HepG2 (cell line): ENCODE data around the gene GHR. TPM values are rescaled to one million over a fixed set of nuclear protein-coding genes. Genes with fewer than 3 reads are reported as not detected.

ENCODE experiments used
- ATAC-seq: fragments of 200-7000 bp; cut with Tn5 transposase; 3 replicates; pipeline ENCODE4 v1.9.1; 2020; ENCODE audit warnings: mild to moderate bottlenecking, moderate library complexity
- BruUV-seq: library from RNA; stranded (reverse); fragments of 400-500 nt; replicated peaks from 2 replicates; lab custom pipeline; 2021; lab: Mats Ljungman, UMichigan
- CTCF ChIA-PET: fragments of 300-600 bp; formaldehyde crosslinking; extraction: SDS; loops from one replicate; lab custom pipeline; 2021; ENCODE audit warnings: low total read pairs, inconsistent platforms, low intra/inter-chr PET ratio; lab: Yijun Ruan, JAX
- POLR2A ChIA-PET: fragments of 350-600 bp; sonication (Branson Sonifier 250); formaldehyde crosslinking; loops from one replicate; lab custom pipeline; 2020; ENCODE audit warnings: antibody characterized with exemption, inconsistent platforms; lab: Yijun Ruan, JAX
- DNase-seq: peaks from one replicate; pipeline ENCODE4 v3.0.0-alpha.2; 2015; ENCODE audit warnings: low spot score
- FAIRE-seq: peaks from 3 replicates; lab custom pipeline; 2011; peaks lifted over from hg19 to GRCh38; lab: Jason Lieb, UNC
- H2AFZ ChIP-seq: one replicate; pipeline ENCODE4 v1.6.1; 2011; ENCODE audit warnings: low read length, inconsistent platforms
- H3K27ac ChIP-seq: fragments of 300-600 bp; 3 replicates; pipeline ENCODE4 v1.8.0; 2011; ENCODE audit warnings: mixed run types, mild to moderate bottlenecking, mixed read lengths, low read length, inconsistent platforms; ENCODE audit not compliant: insufficient read depth; ENCODE audit errors: extremely low read length
- H3K27me3 ChIP-seq, 2 experiments: fragments of 200-600 bp in 1 of 2; 2 replicates in 1 of 2; 3 replicates in 1 of 2; pipeline versions ENCODE4 v1.6.0 to v1.8.0; 2011; ENCODE audit warnings: low read length in 2 of 2, mild to moderate bottlenecking in 2 of 2, moderate library complexity in 2 of 2, inconsistent platforms in 1 of 2; ENCODE audit not compliant: insufficient read depth in 2 of 2, control insufficient read depth in 1 of 2
- H3K36me3 ChIP-seq, 2 experiments: fragments of 200-600 bp in 1 of 2; replicated peaks in 1 of 2; 2 replicates in 1 of 2; 3 replicates in 1 of 2; pipeline versions ENCODE4 v1.5.1 to v1.8.0; 2011; ENCODE audit warnings: low read length in 2 of 2, inconsistent platforms in 1 of 2; ENCODE audit not compliant: insufficient read depth in 2 of 2, control insufficient read depth in 1 of 2
- H3K4me1 ChIP-seq: 2 replicates; pipeline ENCODE4 v1.5.1; 2012; ENCODE audit warnings: low read length, inconsistent platforms; ENCODE audit not compliant: insufficient read depth
- H3K4me2 ChIP-seq: 2 replicates; pipeline ENCODE4 v1.6.0; 2011; ENCODE audit warnings: low read depth, low read length, inconsistent platforms
- H3K4me3 ChIP-seq, 3 experiments: fragments of 200-600 bp in 1 of 3; sonication (generic), shearing (Covaris generic) in 1 of 3; replicated peaks in 1 of 3; 2 replicates each; pipeline ENCODE4 v1.5.1; 2011 to 2016; ENCODE audit warnings: low read length in 3 of 3, inconsistent platforms in 2 of 3, low read depth in 2 of 3, mild to moderate bottlenecking in 2 of 3, control low read depth in 1 of 3, mixed read lengths in 1 of 3; ENCODE audit not compliant: insufficient read depth in 1 of 3
- H3K79me2 ChIP-seq: one replicate; pipeline ENCODE4 v1.6.1; 2011; ENCODE audit warnings: low read length, inconsistent platforms; ENCODE audit not compliant: insufficient read depth
- H3K9ac ChIP-seq: 2 replicates; pipeline ENCODE4 v1.6.0; 2011; ENCODE audit warnings: mild to moderate bottlenecking, low read depth, low read length, inconsistent platforms; ENCODE audit not compliant: insufficient read depth
- H3K9me3 ChIP-seq: 2 replicates; pipeline ENCODE4 v1.5.1; 2012; ENCODE audit warnings: mild to moderate bottlenecking, low read length
- H4K20me1 ChIP-seq: 2 replicates; pipeline ENCODE4 v1.6.0; 2011; ENCODE audit warnings: inconsistent platforms, mild to moderate bottlenecking, low read length, moderate library complexity; ENCODE audit not compliant: insufficient read depth
- BORCS8-MEF2B ChIP-seq: sonication (generic); formaldehyde crosslinking; IDR thresholded peaks from 2 replicates; pipeline ENCODE4 v1.8.0; 2022; ENCODE audit warnings: mild to moderate bottlenecking, missing genetic modification reagents
- CBX2 ChIP-seq, 2 experiments: fragments of 200-600 bp in 1 of 2; sonication (generic); formaldehyde crosslinking in 1 of 2; IDR thresholded peaks; 2 replicates each; pipeline versions ENCODE4 v1.7.0 to v1.8.1; 2018 to 2022; ENCODE audit warnings: low read depth in 2 of 2, low read length in 1 of 2, mild to moderate bottlenecking in 1 of 2, missing genetic modification reagents in 1 of 2
- FOXJ3 ChIP-seq: sonication (generic); formaldehyde crosslinking; IDR thresholded peaks from 2 replicates; pipeline ENCODE4 v1.4.0; 2020; ENCODE audit warnings: missing genetic modification reagents, mild to moderate bottlenecking, borderline replicate concordance
- FOXK2 ChIP-seq: fragments of 450-650 bp; IDR thresholded peaks from 2 replicates; pipeline ENCODE4 v1.6.1; 2016
- HMGA1 ChIP-seq: sonication (generic); formaldehyde crosslinking; conservative IDR thresholded peaks from 2 replicates; pipeline ENCODE4 v1.4.0; 2020; ENCODE audit warnings: missing genetic modification reagents
- MAF1 ChIP-seq: sonication (generic); formaldehyde crosslinking; IDR thresholded peaks from 2 replicates; pipeline ENCODE4 v1.5.0; 2020; ENCODE audit warnings: missing genetic modification reagents, borderline replicate concordance
- PAWR ChIP-seq: sonication (generic); formaldehyde crosslinking; IDR thresholded peaks from 2 replicates; pipeline ENCODE4 v1.4.0; 2020; ENCODE audit warnings: missing genetic modification reagents, mild to moderate bottlenecking, borderline replicate concordance
- RFX5 ChIP-seq: IDR thresholded peaks from 2 replicates; pipeline ENCODE4 v1.6.1; 2011; ENCODE audit warnings: low read depth, low read length, improper control_type of control experiment
- RXRA ChIP-seq: sonication (generic); formaldehyde crosslinking; IDR thresholded peaks from 2 replicates; pipeline ENCODE4 v1.5.1; 2020; ENCODE audit warnings: missing genetic modification reagents
- SIX1 ChIP-seq: sonication (generic); formaldehyde crosslinking; IDR thresholded peaks from 2 replicates; pipeline ENCODE4 v1.4.0; 2020; ENCODE audit warnings: missing genetic modification reagents, borderline replicate concordance
- ZFY ChIP-seq: sonication (generic); formaldehyde crosslinking; IDR thresholded peaks from 2 replicates; pipeline ENCODE4 v1.4.0; 2020; ENCODE audit warnings: missing genetic modification reagents
- ZNF10 ChIP-seq: sonication (generic); formaldehyde crosslinking; IDR thresholded peaks from 2 replicates; pipeline ENCODE4 v1.4.0; 2020; ENCODE audit warnings: mild to moderate bottlenecking, low read depth, missing genetic modification reagents, borderline replicate concordance
- ZNF333 ChIP-seq: sonication (generic); formaldehyde crosslinking; IDR thresholded peaks from 2 replicates; pipeline ENCODE4 v1.4.0; 2020; ENCODE audit warnings: mild to moderate bottlenecking, missing genetic modification reagents, borderline replicate concordance
- WGBS: methylation state at CpG from one replicate; pipeline ENCODE4 v1.1.6; 2017; ENCODE audit warnings: low lambda C conversion rate; 5-methylcytosine and 5-hydroxymethylcytosine counted together
- in situ Hi-C: cut with HindIII; loops from 2 replicates; pipeline ENCODE4 v1.10.0; 2017; ENCODE audit warnings: low pct_unique_long_range_greater_than_20kb; ENCODE audit not compliant: extremely low pct_ligation_motif_present
- intact Hi-C: fragments of 100-400 bp; cut with micrococcal nuclease; formaldehyde crosslinking; loops from one replicate; pipeline ENCODE4 v1.10.0; 2022; ENCODE audit not compliant: unreplicated experiment
- polyA plus RNA-seq, 8 experiments: library from polyadenylated mRNA; depleted of rRNA in 3 of 8; stranded (reverse) in 7 of 8; unstranded in 1 of 8; fragments of >200 nt; fragmentation: Illumina TruSeq in 4 of 8; extraction: Trizol in 4 of 8; gene quantifications; 2 replicates each; pipeline versions ENCODE4 v1.2.1 to v1.2.3, GENCODE V29; 2011 to 2016; ENCODE audit warnings: low read depth in 4 of 8, missing spikeins in 1 of 8, mixed read lengths in 1 of 8; ENCODE audit not compliant: insufficient read depth in 1 of 8
- total RNA-seq, 5 experiments: library from RNA; depleted of rRNA; stranded (reverse); fragments of >200 nt; fragmentation: Illumina TruSeq; extraction: Trizol; gene quantifications; 2 replicates each; pipeline ENCODE4 v1.2.3, GENCODE V29; 2016; ENCODE audit warnings: low read depth in 1 of 5
- TF ChIP-seq, protein P1 (sequence below): sonication (generic); formaldehyde crosslinking; IDR thresholded peaks from 2 replicates; pipeline ENCODE4 v1.5.0; 2020; ENCODE audit warnings: missing genetic modification reagents, mild to moderate bottlenecking, borderline replicate concordance
- TF ChIP-seq, protein P2 (sequence below): sonication (generic); formaldehyde crosslinking; IDR thresholded peaks from 2 replicates; pipeline ENCODE4 v1.8.1; 2023; ENCODE audit warnings: mild to moderate bottlenecking, moderate library complexity, missing genetic modification reagents

Gene GHR
- total and polyA plus RNA-seq, 2 of the 13 experiments (the other 11 are each of a cell fraction or from before 2014, with no cell fraction given) = 0.07 TPM; not detected in 1

DNA sequence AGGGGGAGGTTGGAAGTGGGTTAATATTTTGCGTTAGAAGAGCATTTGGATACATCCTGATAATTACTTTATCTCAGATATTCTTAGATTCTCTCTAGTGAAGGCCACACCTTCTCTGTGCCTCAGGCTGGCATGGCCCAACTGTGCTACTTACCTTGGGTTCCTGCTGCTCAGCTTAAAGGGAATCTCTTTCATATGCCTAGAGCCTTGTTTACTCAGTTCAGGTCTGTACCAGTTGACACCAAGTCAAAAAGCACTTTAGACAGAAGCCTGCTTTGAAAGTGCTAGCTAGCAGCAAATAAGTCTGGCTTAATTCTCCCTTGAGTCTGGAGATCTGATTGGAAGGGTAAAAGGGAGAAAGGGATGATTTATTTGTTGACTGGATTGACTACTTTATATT is 74.8 kb downstream of the GHR start:
- Histone ChIP-seq H2AFZ (no peak overlapping the region), H3K79me2 (no peaks in the 10 kb centered on the region), H3K4me2 (no peak overlapping the region), H3K9me3 (no peaks in the 10 kb centered on the region), H3K36me3 (no peaks in the 10 kb centered on the region), H3K4me1 (no peaks in the 10 kb centered on the region), H3K9ac (no peak overlapping the region), H4K20me1 (no peaks in the 10 kb centered on the region), H3K27ac (no peak overlapping the region), H3K27me3 (no peaks in the 10 kb centered on the region; a peak in 1 of 5 replicates), H3K4me3 (no peak overlapping the region)
- no TSS peak for BruUV-seq
- FAIRE-seq (no peak), DNase-seq (no peak), ATAC-seq (no peak)
- ChIA-PET POLR2A (no interaction called here), CTCF (no interaction called here)
- intact Hi-C loops = no loop called here
- WGBS = 0% methylated on average over 1 of the region's 1 CpG
- TF ChIP-seq BORCS8-MEF2B (no peak), FOXJ3 (no peak), PAWR (no peak), SIX1 (CRISPR knock-in tag) (no peak), CBX2 (IDR thresholded peaks at IDR 0.05; ENCODE audit: low read depth, low read length) (no peak), CBX2 (CRISPR knock-in tag; IDR thresholded peaks at IDR 0.05; ENCODE audit: low read depth) (no peak), RFX5 (no peak), ZFY (CRISPR knock-in tag) (no peak), ZNF10 (CRISPR knock-in tag) (no peak), MAF1 (CRISPR knock-in tag) (no peak), ZNF333 (no peak), HMGA1 (CRISPR knock-in tag) (no peak), FOXK2 (no peak), RXRA (no peak)
- TF ChIP-seq, protein P1, sequence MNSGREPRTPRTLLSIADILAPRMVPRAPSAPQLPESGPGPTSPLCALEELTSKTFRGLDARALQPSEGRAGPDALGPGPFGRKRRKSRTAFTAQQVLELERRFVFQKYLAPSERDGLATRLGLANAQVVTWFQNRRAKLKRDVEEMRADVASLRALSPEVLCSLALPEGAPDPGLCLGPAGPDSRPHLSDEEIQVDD (CRISPR knock-in tag) = no peak
- TF ChIP-seq, protein P2, sequence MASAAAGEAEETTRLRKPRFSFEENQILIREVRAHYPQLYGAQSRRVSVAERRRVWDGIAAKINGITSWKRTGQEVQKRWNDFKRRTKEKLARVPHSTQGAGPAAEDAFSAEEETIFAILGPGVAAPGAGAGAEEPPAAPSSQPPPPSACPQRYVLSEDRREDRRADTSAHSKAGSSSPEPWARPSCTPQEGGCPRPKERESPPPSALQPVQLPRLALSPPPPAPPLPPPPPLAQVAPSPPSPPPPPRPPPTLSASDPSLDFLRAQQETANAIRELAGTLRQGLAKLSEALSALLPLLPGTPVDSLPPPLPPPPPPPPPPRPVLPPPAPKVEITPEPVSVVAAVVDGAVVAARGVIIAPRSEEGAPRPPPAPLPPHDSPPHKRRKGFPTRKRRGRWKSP = no peak
- in situ Hi-C loops = no loop called here
